ENCODE results near the gene MXI1.

The MXI1 gene

GRCh38 chr10:110169586-110169985 lies 37.8 kb upstream of the MXI1 start:
- Mint-ChIP-seq H3K4me1 (peaks cover 34% of the 10 kb centered on the region), H3K4me3 (no peak overlapping the region), H3K36me3 (ENCODE audit: low read depth) (no peaks in the 10 kb centered on the region), H3K27me3 (ENCODE audit: low read depth) (peaks cover 73% of the 10 kb centered on the region), H3K27ac (no peak overlapping the region), H3K9me3 (no peaks in the 10 kb centered on the region)
- no peak for TF ChIP-seq CTCF (IDR thresholded peaks at IDR 0.05; ENCODE audit: unreplicated experiment in 3 of 3)

- no peak overlapping the region for H3K4me3 Mint-ChIP-seq
- peaks cover 34% of the 10 kb centered on the region for H3K4me1 Mint-ChIP-seq
- H3K9me3 Mint-ChIP-seq, result no peaks in the 10 kb centered on the region
- no peak for TF ChIP-seq CTCF (IDR thresholded peaks at IDR 0.05; ENCODE audit: unreplicated experiment in 3 of 3)
- H3K27me3 Mint-ChIP-seq (ENCODE audit: low read depth), result peaks cover 69% of the 10 kb centered on the region
- H3K36me3 Mint-ChIP-seq (ENCODE audit: low read depth), result no peaks in the 10 kb centered on the region
- no peak overlapping the region for H3K27ac Mint-ChIP-seq
Measured at GRCh38 chr10:110170142-110170971, 37.0 kb upstream of the MXI1 start.

- Mint-ChIP-seq H3K27ac (no peak overlapping the region), H3K4me3 (no peak overlapping the region), H3K27me3 (ENCODE audit: low read depth) (peaks cover 63% of the 10 kb centered on the region), H3K9me3 (no peaks in the 10 kb centered on the region), H3K36me3 (ENCODE audit: low read depth) (no peaks in the 10 kb centered on the region), H3K4me1 (peaks cover 34% of the 10 kb centered on the region)
- no peak for TF ChIP-seq CTCF (IDR thresholded peaks at IDR 0.05; ENCODE audit: unreplicated experiment in 3 of 3)
Measured at GRCh38 chr10:110171032-110171431, 36.4 kb upstream of the MXI1 start.

- H3K36me3 Mint-ChIP-seq (ENCODE audit: low read depth), result no peaks in the 10 kb centered on the region
Measured at GRCh38 chr10:110172155-110172554, 35.2 kb upstream of the MXI1 start.

GRCh38 chr10:110174201-110174600 lies 33.2 kb upstream of the MXI1 start:
- H3K4me1 Mint-ChIP-seq, result peaks cover 26% of the 10 kb centered on the region
- peaks cover 40% of the 10 kb centered on the region for H3K27me3 Mint-ChIP-seq (ENCODE audit: low read depth)
- no peaks in the 10 kb centered on the region for H3K36me3 Mint-ChIP-seq (ENCODE audit: low read depth)
- H3K9me3 Mint-ChIP-seq, result peaks cover 2% of the 10 kb centered on the region
- no peak overlapping the region for H3K4me3 Mint-ChIP-seq
- H3K27ac Mint-ChIP-seq, result no peak overlapping the region
- TF ChIP-seq CTCF (IDR thresholded peaks at IDR 0.05; ENCODE audit: unreplicated experiment in 3 of 3), result no peak

More at GRCh38 chr10:110172155-110172554, 35.2 kb upstream of the MXI1 start:
- Mint-ChIP-seq H3K27me3 (ENCODE audit: low read depth) (peaks cover 54% of the 10 kb centered on the region), H3K9me3 (no peaks in the 10 kb centered on the region), H3K4me3 (no peak overlapping the region), H3K27ac (no peak overlapping the region), H3K4me1 (peaks cover 38% of the 10 kb centered on the region)
- TF ChIP-seq CTCF (IDR thresholded peaks at IDR 0.05; ENCODE audit: unreplicated experiment in 3 of 3), result no peak

- Mint-ChIP-seq H3K27me3 (ENCODE audit: low read depth) (peaks cover 38% of the 10 kb centered on the region), H3K36me3 (ENCODE audit: low read depth) (no peaks in the 10 kb centered on the region), H3K9me3 (peaks cover 2% of the 10 kb centered on the region), H3K4me1 (peaks cover 20% of the 10 kb centered on the region), H3K4me3 (no peak overlapping the region), H3K27ac (no peak overlapping the region)
- no peak for TF ChIP-seq CTCF (IDR thresholded peaks at IDR 0.05; ENCODE audit: unreplicated experiment in 3 of 3)
Measured at GRCh38 chr10:110174816-110175215, 32.6 kb upstream of the MXI1 start.
